ENCODE data around the gene ARHGAP11A. TPM values are rescaled to one million over a fixed set of nuclear protein-coding genes. Genes with fewer than 3 reads are reported as not detected.
A peak's percentile ranks its signal among the peaks of the same experiment; 100 is the strongest.
"Not testable (repeated sequence)": the region's sequence is repeated elsewhere in the genome, so short reads cannot be mapped to it uniquely, and the experiment has no call there.

Gene ARHGAP11A
- total RNA-seq (2014; rRNA removed; shearing (Covaris generic)): 17.7 and 27.0 TPM in 2 replicates
- 23.2 and 30.2 TPM in 2 replicates for polyA plus RNA-seq (2015; cell fraction: cytosol; rRNA removed)
- 16.3 and 19.5 TPM in 2 replicates for polyA plus RNA-seq (2015; cell fraction: nucleus; rRNA removed)

GRCh38 chr15:32615051-32615870, at the start of gene ARHGAP11A:
TSS of gene ARHGAP11A (plus strand) at chr15:32615504. CDS start at chr15:32616212, 708 bp downstream.
- peak; percentile 92 for DNase-seq (ENCODE audit: low read depth, low spot score)
- in situ Hi-C loops (cut with HindIII; ENCODE audit: low pct_unique_long_range_greater_than_20kb, low sequenced_read_pairs): not testable (repeated sequence)

- in situ Hi-C loops (cut with HindIII; ENCODE audit: low pct_unique_long_range_greater_than_20kb, low sequenced_read_pairs): not testable (repeated sequence)
Measured at GRCh38 chr15:32568988-32569387, 46.3 kb upstream of the ARHGAP11A start.

GRCh38 chr15:32578482-32578881, 36.8 kb upstream of the ARHGAP11A start:
- in situ Hi-C loops (cut with HindIII; ENCODE audit: low pct_unique_long_range_greater_than_20kb, low sequenced_read_pairs); DNase-seq (ENCODE audit: low read depth, low spot score): not testable (repeated sequence)

More at GRCh38 chr15:32568988-32569387, 46.3 kb upstream of the ARHGAP11A start:
- DNase-seq (ENCODE audit: low read depth, low spot score): not testable (repeated sequence)

GRCh38 chr15:32585844-32586243, 29.5 kb upstream of the ARHGAP11A start:
- in situ Hi-C loops (cut with HindIII; ENCODE audit: low pct_unique_long_range_greater_than_20kb, low sequenced_read_pairs); DNase-seq (ENCODE audit: low read depth, low spot score): not testable (repeated sequence)

GRCh38 chr15:32593151-32593550, 22.2 kb upstream of the ARHGAP11A start, which contains the start of gene GOLGA8N:
TSS of gene GOLGA8N (plus strand) at chr15:32593456.
- DNase-seq (ENCODE audit: low read depth, low spot score); in situ Hi-C loops (cut with HindIII; ENCODE audit: low pct_unique_long_range_greater_than_20kb, low sequenced_read_pairs): not testable (repeated sequence)

GRCh38 chr15:32609518-32609917, 5.8 kb upstream of the ARHGAP11A start:
- in situ Hi-C loops (cut with HindIII; ENCODE audit: low pct_unique_long_range_greater_than_20kb, low sequenced_read_pairs); DNase-seq (ENCODE audit: low read depth, low spot score): not testable (repeated sequence)

- in situ Hi-C loops (cut with HindIII; ENCODE audit: low pct_unique_long_range_greater_than_20kb, low sequenced_read_pairs): not testable (repeated sequence)
Measured at GRCh38 chr15:32610719-32611118, 4.6 kb upstream of the ARHGAP11A start.

GRCh38 chr15:32614712-32615050, 623 bp upstream of the ARHGAP11A start:
- in situ Hi-C loops (cut with HindIII; ENCODE audit: low pct_unique_long_range_greater_than_20kb, low sequenced_read_pairs); DNase-seq (ENCODE audit: low read depth, low spot score): not testable (repeated sequence)

More at GRCh38 chr15:32610719-32611118, 4.6 kb upstream of the ARHGAP11A start:
- peak; percentile 47 for DNase-seq (ENCODE audit: low read depth, low spot score)

- in situ Hi-C loops (cut with HindIII; ENCODE audit: low pct_unique_long_range_greater_than_20kb, low sequenced_read_pairs): not testable (repeated sequence)
Measured at GRCh38 chr15:32615871-32616426, 645 bp downstream of the ARHGAP11A start.

GRCh38 chr15:32636410-32636809, 21.1 kb downstream of the ARHGAP11A start:
- DNase-seq (ENCODE audit: low read depth, low spot score): no peak
- in situ Hi-C loops (cut with HindIII; ENCODE audit: low pct_unique_long_range_greater_than_20kb, low sequenced_read_pairs): no loop called here

More at GRCh38 chr15:32615871-32616426, 645 bp downstream of the ARHGAP11A start:
- not testable (repeated sequence) for DNase-seq (ENCODE audit: low read depth, low spot score)

GRCh38 chr15:32636908-32637567, 21.7 kb downstream of the ARHGAP11A start:
- in situ Hi-C loops (cut with HindIII; ENCODE audit: low pct_unique_long_range_greater_than_20kb, low sequenced_read_pairs): no loop called here
- DNase-seq (ENCODE audit: low read depth, low spot score): no peak

GRCh38 chr15:32637704-32638103, 22.4 kb downstream of the ARHGAP11A start:
- in situ Hi-C loops (cut with HindIII; ENCODE audit: low pct_unique_long_range_greater_than_20kb, low sequenced_read_pairs): no loop called here

GRCh38 chr15:32641517-32642059, 26.3 kb downstream of the ARHGAP11A start, which contains the start of gene SCG5:
TSS of gene SCG5 (plus strand) at chr15:32641710. CDS start at chr15:32643593, 1,883 bp downstream.
- no peak for DNase-seq (ENCODE audit: low read depth, low spot score)
- in situ Hi-C loops (cut with HindIII; ENCODE audit: low pct_unique_long_range_greater_than_20kb, low sequenced_read_pairs): no loop called here

More at GRCh38 chr15:32637704-32638103, 22.4 kb downstream of the ARHGAP11A start:
- DNase-seq (ENCODE audit: low read depth, low spot score): no peak

- in situ Hi-C loops (cut with HindIII; ENCODE audit: low pct_unique_long_range_greater_than_20kb, low sequenced_read_pairs): no loop called here
- no peak for DNase-seq (ENCODE audit: low read depth, low spot score)
Measured at GRCh38 chr15:32642667-32643435, 27.5 kb downstream of the ARHGAP11A start.

GRCh38 chr15:32643907-32644445, 28.7 kb downstream of the ARHGAP11A start:
- in situ Hi-C loops (cut with HindIII; ENCODE audit: low pct_unique_long_range_greater_than_20kb, low sequenced_read_pairs): no loop called here
- no peak for DNase-seq (ENCODE audit: low read depth, low spot score)

GRCh38 chr15:32646291-32646690, 31.0 kb downstream of the ARHGAP11A start:
- no peak for DNase-seq (ENCODE audit: low read depth, low spot score)
- in situ Hi-C loops (cut with HindIII; ENCODE audit: low pct_unique_long_range_greater_than_20kb, low sequenced_read_pairs): no loop called here

GRCh38 chr15:32649342-32649741, 34.0 kb downstream of the ARHGAP11A start:
- peak; percentile 70 for DNase-seq (ENCODE audit: low read depth, low spot score)
- in situ Hi-C loops (cut with HindIII; ENCODE audit: low pct_unique_long_range_greater_than_20kb, low sequenced_read_pairs): no loop called here

All from SK-MEL-5 (cell line).